ENCODE measurements around the gene ZFTA.

The ZFTA gene

DNA sequence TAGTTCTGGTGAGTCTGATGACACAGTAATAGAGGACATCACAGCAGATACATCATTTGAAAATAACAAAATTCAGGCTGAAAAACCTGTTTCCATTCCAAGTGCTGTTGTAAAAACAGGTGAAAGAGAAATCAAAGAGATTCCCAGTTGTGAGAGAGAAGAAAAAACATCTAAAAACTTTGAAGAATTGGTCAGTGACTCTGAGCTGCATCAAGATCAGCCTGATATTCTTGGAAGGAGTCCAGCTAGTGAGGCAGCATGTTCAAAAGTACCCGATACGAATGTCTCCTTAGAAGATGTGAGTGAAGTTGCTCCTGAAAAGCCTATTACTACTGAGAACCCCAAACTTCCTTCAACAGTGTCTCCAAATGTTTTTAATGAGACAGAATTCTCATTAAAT is 48.6 kb downstream of the ZFTA start:
- H3K4me3 ChIP-seq (ENCODE audit: insufficient read depth, low read depth, low read length, poor library complexity, severe bottlenecking), result no peak overlapping the region
- no peak for DNase-seq
- H3K36me3 ChIP-seq (ENCODE audit: control insufficient read depth, insufficient read depth, low read length), result no peaks in the 10 kb centered on the region
- no peak overlapping the region for H3K27ac ChIP-seq (ENCODE audit: insufficient read depth, low read length, poor library complexity, severe bottlenecking)
- no peaks in the 10 kb centered on the region for H3K27me3 ChIP-seq (replicated peaks; ENCODE audit: control insufficient read depth, insufficient read depth, low read length, poor library complexity, severe bottlenecking)
- no peaks in the 10 kb centered on the region for H3K9me3 ChIP-seq (ENCODE audit: control insufficient read depth, low read length)
- no peaks in the 10 kb centered on the region for H3K4me1 ChIP-seq (ENCODE audit: control insufficient read depth, insufficient read depth, low read length, poor library complexity, severe bottlenecking)

DNA sequence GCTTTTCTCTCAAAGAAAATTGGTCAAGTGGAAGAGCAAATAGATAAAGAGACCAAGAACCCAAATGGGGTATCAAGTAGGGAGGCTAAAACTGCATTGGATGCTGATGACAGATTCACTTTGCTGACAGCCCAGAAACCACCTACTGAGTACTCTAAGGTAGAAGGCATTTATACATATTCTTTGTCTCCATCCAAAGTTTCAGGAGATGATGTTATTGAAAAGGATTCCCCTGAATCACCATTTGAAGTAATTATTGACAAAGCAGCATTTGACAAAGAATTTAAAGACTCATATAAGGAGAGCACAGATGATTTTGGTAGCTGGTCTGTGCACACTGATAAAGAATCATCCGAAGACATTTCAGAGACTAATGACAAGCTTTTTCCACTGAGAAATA is 49.6 kb downstream of the ZFTA start:
- Histone ChIP-seq H3K4me3 (ENCODE audit: insufficient read depth, low read depth, low read length, poor library complexity, severe bottlenecking) (no peak overlapping the region), H3K9me3 (ENCODE audit: control insufficient read depth, low read length) (no peaks in the 10 kb centered on the region), H3K36me3 (ENCODE audit: control insufficient read depth, insufficient read depth, low read length) (no peaks in the 10 kb centered on the region), H3K27me3 (replicated peaks; ENCODE audit: control insufficient read depth, insufficient read depth, low read length, poor library complexity, severe bottlenecking) (no peaks in the 10 kb centered on the region), H3K4me1 (ENCODE audit: control insufficient read depth, insufficient read depth, low read length, poor library complexity, severe bottlenecking) (no peaks in the 10 kb centered on the region), H3K27ac (ENCODE audit: insufficient read depth, low read length, poor library complexity, severe bottlenecking) (no peak overlapping the region)
- DNase-seq, result no peak

Measured in effector memory CD4-positive, alpha-beta T cell (primary cell).